KMS-11 (cell line): ENCODE results near the gene AQP9.

Experiments
- H2AFZ ChIP-seq: fragments of 200-600 bp; sonication (generic); 2 replicates; pipeline ENCODE4 v1.6.1; 2016; ENCODE audit warnings: antibody characterized with exemption, mixed run types, low read depth
- H3K27ac ChIP-seq: fragments of 200-600 bp; sonication (generic); 2 replicates; pipeline ENCODE4 v1.6.1; 2016; ENCODE audit warnings: mild to moderate bottlenecking, mixed run types
- H3K27me3 ChIP-seq: fragments of 200-600 bp; sonication (generic); 2 replicates; pipeline ENCODE4 v1.6.1; 2017; ENCODE audit warnings: mild to moderate bottlenecking, low read depth, mixed run types, moderate library complexity; ENCODE audit not compliant: insufficient read depth
- H3K36me3 ChIP-seq: fragments of 200-600 bp; sonication (generic); 2 replicates; pipeline ENCODE4 v1.6.1; 2017; ENCODE audit warnings: mild to moderate bottlenecking, mixed run types; ENCODE audit not compliant: insufficient read depth
- H3K4me1 ChIP-seq: fragments of 200-600 bp; sonication (generic); 2 replicates; pipeline ENCODE4 v1.6.1; 2016; ENCODE audit warnings: mild to moderate bottlenecking, low read depth, mixed run types; ENCODE audit not compliant: poor library complexity, severe bottlenecking
- H3K4me2 ChIP-seq: fragments of 200-600 bp; sonication (generic); 2 replicates; pipeline ENCODE4 v1.7.0; 2016; ENCODE audit warnings: mild to moderate bottlenecking, mixed run types
- H3K4me3 ChIP-seq: fragments of 200-600 bp; sonication (generic); IDR thresholded peaks from 2 replicates; pipeline ENCODE4 v1.6.1; 2017; ENCODE audit warnings: low read depth, low read length, mixed read lengths; ENCODE audit not compliant: insufficient read depth
- H3K79me2 ChIP-seq: fragments of 200-600 bp; sonication (generic); 2 replicates; pipeline ENCODE4 v1.6.1; 2016; ENCODE audit warnings: low read depth, mixed run types; ENCODE audit not compliant: insufficient read depth
- H3K9ac ChIP-seq: fragments of 200-600 bp; sonication (generic); 2 replicates; pipeline ENCODE4 v1.6.1; 2016; ENCODE audit warnings: mild to moderate bottlenecking, mixed run types
- H4K20me1 ChIP-seq: fragments of 200-600 bp; sonication (generic); 2 replicates; pipeline ENCODE4 v1.6.1; 2016; ENCODE audit warnings: mild to moderate bottlenecking, mixed run types; ENCODE audit not compliant: insufficient read depth
- TF ChIP-seq, protein P1 (sequence below): fragments of 200-600 bp; sonication (generic); conservative IDR thresholded peaks from 2 replicates; pipeline ENCODE4 v1.6.1; 2017; ENCODE audit warnings: low read depth, mild to moderate bottlenecking, antibody characterized with exemption, low read length, moderate library complexity, mixed read lengths

AQP9 gene

DNA sequence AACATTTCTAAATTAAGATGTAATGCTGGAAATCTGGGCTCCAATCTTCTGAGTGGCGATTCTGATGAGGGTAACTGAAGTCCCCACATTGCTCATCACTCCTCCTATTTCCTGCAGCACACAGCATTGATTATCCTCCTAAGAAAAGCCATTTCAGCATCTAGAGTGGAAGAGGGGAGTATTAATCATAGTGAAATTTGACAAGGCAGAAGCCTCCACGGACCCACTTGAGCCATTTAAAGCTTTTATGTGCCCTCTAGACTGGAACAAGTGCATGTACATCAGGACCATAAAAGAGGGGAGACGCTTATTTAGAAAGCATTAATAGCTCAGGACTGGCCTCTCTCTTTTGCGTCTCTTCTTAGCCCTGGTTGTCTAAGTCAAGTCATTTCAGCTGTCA is 25.8 kb downstream of the AQP9 start:
- H3K36me3 ChIP-seq: no peaks in the 10 kb centered on the region
- no peak overlapping the region for H3K27ac ChIP-seq
- H3K79me2 ChIP-seq: no peaks in the 10 kb centered on the region
- no peak overlapping the region for H3K9ac ChIP-seq
- TF ChIP-seq, protein P1, sequence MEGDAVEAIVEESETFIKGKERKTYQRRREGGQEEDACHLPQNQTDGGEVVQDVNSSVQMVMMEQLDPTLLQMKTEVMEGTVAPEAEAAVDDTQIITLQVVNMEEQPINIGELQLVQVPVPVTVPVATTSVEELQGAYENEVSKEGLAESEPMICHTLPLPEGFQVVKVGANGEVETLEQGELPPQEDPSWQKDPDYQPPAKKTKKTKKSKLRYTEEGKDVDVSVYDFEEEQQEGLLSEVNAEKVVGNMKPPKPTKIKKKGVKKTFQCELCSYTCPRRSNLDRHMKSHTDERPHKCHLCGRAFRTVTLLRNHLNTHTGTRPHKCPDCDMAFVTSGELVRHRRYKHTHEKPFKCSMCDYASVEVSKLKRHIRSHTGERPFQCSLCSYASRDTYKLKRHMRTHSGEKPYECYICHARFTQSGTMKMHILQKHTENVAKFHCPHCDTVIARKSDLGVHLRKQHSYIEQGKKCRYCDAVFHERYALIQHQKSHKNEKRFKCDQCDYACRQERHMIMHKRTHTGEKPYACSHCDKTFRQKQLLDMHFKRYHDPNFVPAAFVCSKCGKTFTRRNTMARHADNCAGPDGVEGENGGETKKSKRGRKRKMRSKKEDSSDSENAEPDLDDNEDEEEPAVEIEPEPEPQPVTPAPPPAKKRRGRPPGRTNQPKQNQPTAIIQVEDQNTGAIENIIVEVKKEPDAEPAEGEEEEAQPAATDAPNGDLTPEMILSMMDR: no peak
- no peak overlapping the region for H2AFZ ChIP-seq
- H3K27me3 ChIP-seq: no peaks in the 10 kb centered on the region
- H3K4me1 ChIP-seq: no peaks in the 10 kb centered on the region
- H3K4me2 ChIP-seq: no peak overlapping the region
- H3K4me3 ChIP-seq: no peak overlapping the region
- no peaks in the 10 kb centered on the region for H4K20me1 ChIP-seq

DNA sequence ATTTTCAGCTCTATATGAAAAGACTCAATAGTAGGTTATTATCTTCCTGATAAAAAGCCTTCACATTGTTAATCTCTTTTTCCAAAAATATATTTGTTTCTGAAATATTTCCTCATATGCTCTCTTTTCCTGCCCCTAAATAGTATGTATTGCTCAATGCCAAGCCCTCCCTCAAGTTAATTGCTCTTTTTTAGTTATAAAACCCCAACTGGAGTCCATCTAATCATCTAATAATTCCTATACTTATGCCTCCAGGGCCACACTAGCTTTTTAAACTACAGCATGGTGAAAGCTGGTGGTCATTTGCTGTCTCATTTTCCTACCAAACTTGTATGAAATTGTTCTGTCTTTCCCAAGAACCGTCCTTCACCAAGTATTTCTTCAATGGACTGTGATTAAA is 26.7 kb downstream of the AQP9 start:
- H3K36me3 ChIP-seq: no peaks in the 10 kb centered on the region
- TF ChIP-seq, protein P1: no peak

DNA sequence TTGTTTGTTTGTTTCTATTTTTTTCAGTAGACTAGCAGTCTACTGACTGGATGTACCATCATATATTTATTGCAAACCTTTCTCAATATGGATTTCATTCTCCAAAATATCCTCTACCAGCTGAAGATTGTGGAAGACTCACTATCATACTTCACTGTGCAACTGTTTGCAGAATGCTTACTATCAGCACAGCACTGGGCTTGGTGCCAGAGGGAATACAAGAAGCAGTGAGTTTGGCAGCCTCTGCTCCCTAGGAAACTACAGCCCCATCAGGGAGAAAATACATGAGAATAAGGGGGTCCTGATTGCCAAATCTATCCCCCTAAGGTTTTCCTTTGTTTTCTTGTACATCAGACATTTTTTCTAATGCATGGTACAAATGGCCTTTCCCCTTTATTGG is 27.5 kb downstream of the AQP9 start:
- Histone ChIP-seq H3K9ac (no peak overlapping the region), H3K27me3 (no peaks in the 10 kb centered on the region), H3K79me2 (no peaks in the 10 kb centered on the region), H3K36me3 (no peaks in the 10 kb centered on the region), H4K20me1 (no peaks in the 10 kb centered on the region), H2AFZ (no peak overlapping the region), H3K27ac (no peak overlapping the region), H3K4me2 (no peak overlapping the region), H3K4me3 (no peak overlapping the region), H3K4me1 (no peaks in the 10 kb centered on the region)
- TF ChIP-seq, protein P1: no peak

More for the DNA sequence above, 26.7 kb downstream of the AQP9 start:
- no peak overlapping the region for H3K4me2 ChIP-seq
- H4K20me1 ChIP-seq: no peaks in the 10 kb centered on the region
- H3K27me3 ChIP-seq: no peaks in the 10 kb centered on the region
- no peak overlapping the region for H3K4me3 ChIP-seq
- no peaks in the 10 kb centered on the region for H3K4me1 ChIP-seq
- H3K9ac ChIP-seq: no peak overlapping the region
- no peak overlapping the region for H2AFZ ChIP-seq
- H3K79me2 ChIP-seq: no peaks in the 10 kb centered on the region
- H3K27ac ChIP-seq: no peak overlapping the region

DNA sequence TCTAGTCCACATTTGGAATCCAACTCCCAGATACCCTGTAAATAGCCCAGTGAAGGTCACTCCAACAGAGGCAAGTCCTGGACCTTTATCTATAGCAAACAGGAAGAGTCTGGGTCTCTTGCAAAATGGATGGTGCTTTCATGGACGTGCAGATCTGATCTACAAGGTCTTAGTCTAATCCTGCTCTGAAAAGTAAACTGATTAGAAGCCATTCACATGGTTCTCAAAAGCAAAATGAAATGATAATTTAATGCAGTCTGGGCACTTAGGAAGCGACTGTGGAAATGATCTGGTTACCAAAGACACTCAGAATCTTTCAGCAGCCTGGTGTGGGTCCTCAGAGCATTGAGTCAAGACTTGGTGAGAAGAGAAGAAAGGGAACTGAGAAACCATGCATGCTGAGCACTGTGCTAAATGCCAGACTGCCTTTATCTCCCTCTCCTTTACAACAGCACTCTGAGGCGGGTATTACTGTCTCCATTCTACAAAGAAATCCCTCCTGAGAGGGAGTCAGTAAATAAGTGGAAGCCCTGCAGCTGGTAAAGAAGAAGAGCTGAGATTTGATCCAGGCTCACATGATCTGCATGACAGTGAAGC is 29.0 kb downstream of the AQP9 start:
- H2AFZ ChIP-seq: no peak overlapping the region
- H3K9ac ChIP-seq: no peak overlapping the region
- H3K4me2 ChIP-seq: no peak overlapping the region
- H3K27ac ChIP-seq: no peak overlapping the region
- H4K20me1 ChIP-seq: no peaks in the 10 kb centered on the region
- no peaks in the 10 kb centered on the region for H3K27me3 ChIP-seq
- TF ChIP-seq, protein P1: no peak
- H3K79me2 ChIP-seq: no peaks in the 10 kb centered on the region
- H3K4me1 ChIP-seq: no peaks in the 10 kb centered on the region
- no peak overlapping the region for H3K4me3 ChIP-seq
- no peaks in the 10 kb centered on the region for H3K36me3 ChIP-seq
